ENCODE results near the gene EIF1AX.

- TF ChIP-seq CTCF (IDR thresholded peaks at IDR 0.05; ENCODE audit: borderline replicate concordance, extremely low read depth, low read length, poor library complexity, severe bottlenecking) (no peak), EZH2 (IDR thresholded peaks at IDR 0.05; ENCODE audit: borderline replicate concordance, low read depth, low read length, severe bottlenecking) (no peak)
These were observed 1.5 kb upstream of the EIF1AX start for GRCh38 chrX:20143111-20143510.

Data from DND-41 (cell line).